Liver (tissue), 9 donors: Measurements from ENCODE around the gene FBLN1. TPM values are rescaled to one million over a fixed set of nuclear protein-coding genes. Genes with fewer than 3 reads are reported as not detected.
A peak's percentile ranks its signal among the peaks of the same experiment; 100 is the strongest.

Source experiments
- DNase-seq: peaks from one replicate; pipeline ENCODE4 v3.0.0-alpha.2; 2017; ENCODE audit warnings: low spot score
- H3K27ac ChIP-seq, 2 donors: one replicate each; pipeline ENCODE4 v1.7.0; 2013; ENCODE audit warnings: inconsistent platforms in 2 of 2, low read length in 2 of 2, control low read depth in 1 of 2, low read depth in 1 of 2, mild to moderate bottlenecking in 1 of 2
- H3K27me3 ChIP-seq, 4 donors: one replicate each; pipeline versions ENCODE4 v1.6.1 to v1.7.0; 2013; ENCODE audit warnings: low read length in 3 of 4, inconsistent platforms in 1 of 4, mild to moderate bottlenecking in 1 of 4, moderate library complexity in 1 of 4; ENCODE audit not compliant: control insufficient read depth in 4 of 4, insufficient read depth in 4 of 4
- H3K36me3 ChIP-seq, 4 donors: one replicate each; pipeline versions ENCODE4 v1.6.1 to v1.7.0; 2013; ENCODE audit warnings: low read length in 3 of 4, mild to moderate bottlenecking in 3 of 4, low read depth in 1 of 4, moderate library complexity in 1 of 4; ENCODE audit not compliant: control insufficient read depth in 4 of 4, insufficient read depth in 3 of 4
- H3K4me1 ChIP-seq, 4 donors: one replicate each; pipeline versions ENCODE4 v1.6.1 to v1.7.0; 2013; ENCODE audit warnings: low read length in 3 of 4, mild to moderate bottlenecking in 3 of 4, moderate library complexity in 1 of 4; ENCODE audit not compliant: control insufficient read depth in 4 of 4, insufficient read depth in 4 of 4
- H3K4me3 ChIP-seq, 3 donors: one replicate each; pipeline versions ENCODE4 v1.6.1 to v1.7.0; 2013; ENCODE audit warnings: low read length in 3 of 3, control low read depth in 1 of 3, low read depth in 1 of 3, mild to moderate bottlenecking in 1 of 3
- H3K9ac ChIP-seq, 2 donors: one replicate each; pipeline ENCODE4 v1.7.0; 2013; ENCODE audit warnings: low read length in 2 of 2, mild to moderate bottlenecking in 2 of 2, moderate library complexity in 2 of 2, control low read depth in 1 of 2, low read depth in 1 of 2
- H3K9me3 ChIP-seq, 4 donors: one replicate each; pipeline versions ENCODE4 v1.6.1 to v1.7.0; 2013; ENCODE audit warnings: low read length in 3 of 4; ENCODE audit not compliant: control insufficient read depth in 4 of 4
- FOXA1 ChIP-seq: IDR thresholded peaks from 2 replicates; pipeline ENCODE4 v1.6.1; 2016; ENCODE audit warnings: antibody characterized with exemption
- HNF4G ChIP-seq: IDR thresholded peaks from 2 replicates; pipeline ENCODE4 v1.6.1; 2016; ENCODE audit warnings: antibody characterized with exemption
- JUND ChIP-seq, 2 donors: IDR thresholded peaks; 2 replicates each; pipeline ENCODE4 v1.6.1; 2016; ENCODE audit warnings: antibody characterized with exemption in 2 of 2
- NR2F2 ChIP-seq: IDR thresholded peaks from 2 replicates; pipeline ENCODE4 v1.6.1; 2016; ENCODE audit warnings: antibody characterized with exemption
- RAD21 ChIP-seq, 2 donors: IDR thresholded peaks; 2 replicates each; pipeline ENCODE4 v1.6.1; 2016; ENCODE audit warnings: antibody characterized with exemption in 2 of 2, mild to moderate bottlenecking in 2 of 2
- REST ChIP-seq: IDR thresholded peaks from 2 replicates; pipeline ENCODE4 v1.6.1; 2016; ENCODE audit warnings: antibody characterized with exemption, mild to moderate bottlenecking
- RXRA ChIP-seq, 2 donors: IDR thresholded peaks; 2 replicates each; pipeline ENCODE4 v1.6.1; 2017 to 2018; ENCODE audit warnings: antibody characterized with exemption in 2 of 2, mild to moderate bottlenecking in 1 of 2
- TAF1 ChIP-seq: conservative IDR thresholded peaks from 2 replicates; pipeline ENCODE4 v1.6.1; 2016; ENCODE audit warnings: antibody characterized with exemption, mild to moderate bottlenecking
- ZBTB33 ChIP-seq: IDR thresholded peaks from 2 replicates; pipeline ENCODE4 v1.6.1; 2016; ENCODE audit warnings: antibody characterized with exemption
- WGBS: extraction: QIAGEN DNeasy Blood & Tissue Kit; methylation state at CpG from one replicate; pipeline ENCODE4 v1.1.7; 2013; 5-methylcytosine and 5-hydroxymethylcytosine counted together
- polyA plus RNA-seq, 2 donors: library from polyadenylated mRNA; stranded (reverse) in 1 of 2; unstranded in 1 of 2; fragments of 200-250 nt in 1 of 2; fragments of >200 nt in 1 of 2; fragmentation: Nextera tagmentation in 1 of 2; extraction: Ambion mirVana in 1 of 2; gene quantifications; one replicate each; pipeline versions ENCODE4 v1.2.1 to v1.2.3, GENCODE V29; 2013 to 2015
- total RNA-seq, 2 donors: library from RNA; depleted of rRNA; stranded (reverse); fragments of >200 nt; gene quantifications; one replicate each; pipeline ENCODE4 v1.2.3, GENCODE V29; 2014
- TF ChIP-seq, protein P1 (sequence below): IDR thresholded peaks from 2 replicates; pipeline ENCODE4 v1.6.1; 2016; ENCODE audit warnings: antibody characterized with exemption
- TF ChIP-seq, protein P2 (sequence below): IDR thresholded peaks from 2 replicates; pipeline ENCODE4 v1.6.1; 2016; ENCODE audit warnings: antibody characterized with exemption
- donor health status: healthy.
- donor health status: healthy.
- donor health status: healthy.
- donor health status: healthy.
- donor health status: healthy.

The FBLN1 gene
- total and polyA plus RNA-seq, 4 donors: 2.2 to 9.3 (median 6.3) TPM

GRCh38 chr22:45552017-45552411, 49.3 kb downstream of the FBLN1 start:
- no peak overlapping the region for H3K9ac ChIP-seq
- no peak for DNase-seq

DNA sequence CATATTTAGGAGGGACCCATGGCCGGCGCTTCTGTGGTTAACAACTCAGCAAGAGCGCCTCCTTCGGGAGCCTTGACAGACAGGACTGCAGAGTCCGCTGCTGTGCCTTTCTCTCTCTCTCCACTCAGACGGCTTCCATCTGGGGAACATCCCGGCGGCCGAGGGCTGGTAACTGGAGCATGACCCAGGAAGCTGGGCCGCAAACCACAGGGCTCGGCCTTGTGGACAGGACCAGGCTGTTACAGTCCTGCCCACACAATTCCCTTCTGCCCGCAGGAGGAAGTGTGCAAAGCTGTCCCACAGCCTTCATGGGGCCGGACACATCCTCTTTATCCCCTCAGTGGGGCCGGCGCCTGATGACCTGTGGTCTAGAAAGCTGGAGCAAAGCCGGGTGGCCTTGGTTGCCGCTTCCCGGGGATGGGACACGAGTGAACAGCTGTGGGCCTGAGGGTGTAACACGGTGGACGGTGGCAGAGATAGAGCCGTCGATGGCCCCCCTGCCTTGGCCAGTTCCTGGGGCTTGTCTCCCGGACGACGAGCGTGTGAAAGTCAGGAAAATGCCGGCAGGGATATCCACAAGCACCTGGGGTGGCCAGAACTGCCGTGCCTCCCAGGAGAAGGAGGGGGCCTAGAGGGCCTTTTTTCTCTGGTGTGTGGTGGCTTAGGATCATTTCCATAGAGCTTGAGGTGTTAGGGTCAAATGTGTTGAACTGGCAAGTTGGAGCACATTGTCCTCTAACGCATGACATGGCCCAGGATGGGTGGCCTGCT, 50.1 kb downstream of the FBLN1 start:
- TF ChIP-seq FOXA1: no peak
- TF ChIP-seq RAD21 (IDR thresholded peaks at IDR 0.05): peak in 1 of 2 donors; percentile 6
- peak; percentile 75 for TF ChIP-seq NR2F2
- TF ChIP-seq, protein P1, sequence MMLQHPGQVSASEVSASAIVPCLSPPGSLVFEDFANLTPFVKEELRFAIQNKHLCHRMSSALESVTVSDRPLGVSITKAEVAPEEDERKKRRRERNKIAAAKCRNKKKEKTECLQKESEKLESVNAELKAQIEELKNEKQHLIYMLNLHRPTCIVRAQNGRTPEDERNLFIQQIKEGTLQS: no peak
- no peaks in the 10 kb centered on the region for H3K9me3 ChIP-seq
- no peaks in the 10 kb centered on the region for H3K27me3 ChIP-seq
- WGBS: 78% methylated on average over 30 of the region's 30 CpGs
- H3K36me3 ChIP-seq: no peaks in the 10 kb centered on the region
- H3K27ac ChIP-seq: peak overlapping the region; percentile 42 to 54
- H3K9ac ChIP-seq: no peak overlapping the region
- no peak overlapping the region for H3K4me3 ChIP-seq
- DNase-seq: no peak
- peaks cover 0 to 7% (median 3%) of the 10 kb centered on the region in 4 donors for H3K4me1 ChIP-seq

More at GRCh38 chr22:45552017-45552411, 49.3 kb downstream of the FBLN1 start:
- Histone ChIP-seq H3K27me3 (no peaks in the 10 kb centered on the region), H3K27ac (peak overlapping the region; percentile 42 to 54), H3K4me1 (peaks cover 0 to 7% (median 3%) of the 10 kb centered on the region in 4 donors), H3K36me3 (no peaks in the 10 kb centered on the region), H3K4me3 (no peak overlapping the region), H3K9me3 (no peaks in the 10 kb centered on the region)
- no peak for TF ChIP-seq TAF1
- TF ChIP-seq REST: no peak
- no peak for TF ChIP-seq HNF4G
- TF ChIP-seq RXRA (IDR thresholded peaks at IDR 0.05): no peak
- TF ChIP-seq, protein P2, sequence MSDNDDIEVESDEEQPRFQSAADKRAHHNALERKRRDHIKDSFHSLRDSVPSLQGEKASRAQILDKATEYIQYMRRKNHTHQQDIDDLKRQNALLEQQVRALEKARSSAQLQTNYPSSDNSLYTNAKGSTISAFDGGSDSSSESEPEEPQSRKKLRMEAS: no peak
- TF ChIP-seq, protein P1: no peak
- TF ChIP-seq ZBTB33: no peak
- no peak for TF ChIP-seq JUND (IDR thresholded peaks at IDR 0.05)
- 86% methylated on average over 12 of the region's 12 CpGs for WGBS
